HepG2 (cell line): Measurements from ENCODE around the gene KCND3. TPM values are rescaled to one million over a fixed set of nuclear protein-coding genes. Genes with fewer than 3 reads are reported as not detected.

Experiments
- ATAC-seq: fragments of 200-7000 bp; cut with Tn5 transposase; 3 replicates; pipeline ENCODE4 v1.9.1; 2020; ENCODE audit warnings: mild to moderate bottlenecking, moderate library complexity
- BruUV-seq: library from RNA; stranded (reverse); fragments of 400-500 nt; replicated peaks from 2 replicates; lab custom pipeline; 2021; lab: Mats Ljungman, UMichigan
- CTCF ChIA-PET: fragments of 300-600 bp; formaldehyde crosslinking; extraction: SDS; loops from one replicate; lab custom pipeline; 2021; ENCODE audit warnings: low total read pairs, inconsistent platforms, low intra/inter-chr PET ratio; lab: Yijun Ruan, JAX
- POLR2A ChIA-PET: fragments of 350-600 bp; sonication (Branson Sonifier 250); formaldehyde crosslinking; loops from one replicate; lab custom pipeline; 2020; ENCODE audit warnings: antibody characterized with exemption, inconsistent platforms; lab: Yijun Ruan, JAX
- DNase-seq: peaks from one replicate; pipeline ENCODE4 v3.0.0-alpha.2; 2015; ENCODE audit warnings: low spot score
- FAIRE-seq: peaks from 3 replicates; lab custom pipeline; 2011; peaks lifted over from hg19 to GRCh38; lab: Jason Lieb, UNC
- H2AFZ ChIP-seq: one replicate; pipeline ENCODE4 v1.6.1; 2011; ENCODE audit warnings: low read length, inconsistent platforms
- H3K27ac ChIP-seq: fragments of 300-600 bp; 3 replicates; pipeline ENCODE4 v1.8.0; 2011; ENCODE audit warnings: mixed run types, mild to moderate bottlenecking, mixed read lengths, low read length, inconsistent platforms; ENCODE audit not compliant: insufficient read depth; ENCODE audit errors: extremely low read length
- H3K27me3 ChIP-seq, 2 experiments: fragments of 200-600 bp in 1 of 2; 2 replicates in 1 of 2; 3 replicates in 1 of 2; pipeline versions ENCODE4 v1.6.0 to v1.8.0; 2011; ENCODE audit warnings: low read length in 2 of 2, mild to moderate bottlenecking in 2 of 2, moderate library complexity in 2 of 2, inconsistent platforms in 1 of 2; ENCODE audit not compliant: insufficient read depth in 2 of 2, control insufficient read depth in 1 of 2
- H3K36me3 ChIP-seq, 2 experiments: fragments of 200-600 bp in 1 of 2; replicated peaks in 1 of 2; 2 replicates in 1 of 2; 3 replicates in 1 of 2; pipeline versions ENCODE4 v1.5.1 to v1.8.0; 2011; ENCODE audit warnings: low read length in 2 of 2, inconsistent platforms in 1 of 2; ENCODE audit not compliant: insufficient read depth in 2 of 2, control insufficient read depth in 1 of 2
- H3K4me1 ChIP-seq: 2 replicates; pipeline ENCODE4 v1.5.1; 2012; ENCODE audit warnings: low read length, inconsistent platforms; ENCODE audit not compliant: insufficient read depth
- H3K4me2 ChIP-seq: 2 replicates; pipeline ENCODE4 v1.6.0; 2011; ENCODE audit warnings: low read depth, low read length, inconsistent platforms
- H3K4me3 ChIP-seq, 3 experiments: fragments of 200-600 bp in 1 of 3; sonication (generic), shearing (Covaris generic) in 1 of 3; replicated peaks in 1 of 3; 2 replicates each; pipeline ENCODE4 v1.5.1; 2011 to 2016; ENCODE audit warnings: low read length in 3 of 3, inconsistent platforms in 2 of 3, low read depth in 2 of 3, mild to moderate bottlenecking in 2 of 3, control low read depth in 1 of 3, mixed read lengths in 1 of 3; ENCODE audit not compliant: insufficient read depth in 1 of 3
- H3K79me2 ChIP-seq: one replicate; pipeline ENCODE4 v1.6.1; 2011; ENCODE audit warnings: low read length, inconsistent platforms; ENCODE audit not compliant: insufficient read depth
- H3K9ac ChIP-seq: 2 replicates; pipeline ENCODE4 v1.6.0; 2011; ENCODE audit warnings: mild to moderate bottlenecking, low read depth, low read length, inconsistent platforms; ENCODE audit not compliant: insufficient read depth
- H3K9me3 ChIP-seq: 2 replicates; pipeline ENCODE4 v1.5.1; 2012; ENCODE audit warnings: mild to moderate bottlenecking, low read length
- H4K20me1 ChIP-seq: 2 replicates; pipeline ENCODE4 v1.6.0; 2011; ENCODE audit warnings: inconsistent platforms, mild to moderate bottlenecking, low read length, moderate library complexity; ENCODE audit not compliant: insufficient read depth
- ELF3 ChIP-seq: IDR thresholded peaks from 2 replicates; pipeline ENCODE4 v1.6.1; 2016; ENCODE audit warnings: missing genetic modification reagents, missing compliant biosample characterization
- HDAC2 ChIP-seq: sonication (generic); formaldehyde crosslinking; IDR thresholded peaks from 2 replicates; pipeline ENCODE4 v1.4.0; 2020; ENCODE audit warnings: missing genetic modification reagents
- MED1 ChIP-seq: sonication (generic); formaldehyde crosslinking; IDR thresholded peaks from 2 replicates; pipeline ENCODE4 v1.4.0; 2020; ENCODE audit warnings: missing genetic modification reagents
- ZKSCAN1 ChIP-seq: fragments of 150-350 bp; IDR thresholded peaks from 2 replicates; pipeline ENCODE4 v1.6.1; 2014; ENCODE audit warnings: low read length
- ZNF839 ChIP-seq: sonication (generic); formaldehyde crosslinking; IDR thresholded peaks from 2 replicates; pipeline ENCODE4 v1.4.0; 2020; ENCODE audit warnings: missing genetic modification reagents, mild to moderate bottlenecking, borderline replicate concordance
- WGBS: methylation state at CpG from one replicate; pipeline ENCODE4 v1.1.6; 2017; ENCODE audit warnings: low lambda C conversion rate; 5-methylcytosine and 5-hydroxymethylcytosine counted together
- in situ Hi-C: cut with HindIII; loops from 2 replicates; pipeline ENCODE4 v1.10.0; 2017; ENCODE audit warnings: low pct_unique_long_range_greater_than_20kb; ENCODE audit not compliant: extremely low pct_ligation_motif_present
- intact Hi-C: fragments of 100-400 bp; cut with micrococcal nuclease; formaldehyde crosslinking; loops from one replicate; pipeline ENCODE4 v1.10.0; 2022; ENCODE audit not compliant: unreplicated experiment
- polyA plus RNA-seq, 8 experiments: library from polyadenylated mRNA; depleted of rRNA in 3 of 8; stranded (reverse) in 7 of 8; unstranded in 1 of 8; fragments of >200 nt; fragmentation: Illumina TruSeq in 4 of 8; extraction: Trizol in 4 of 8; gene quantifications; 2 replicates each; pipeline versions ENCODE4 v1.2.1 to v1.2.3, GENCODE V29; 2011 to 2016; ENCODE audit warnings: low read depth in 4 of 8, missing spikeins in 1 of 8, mixed read lengths in 1 of 8; ENCODE audit not compliant: insufficient read depth in 1 of 8
- total RNA-seq, 5 experiments: library from RNA; depleted of rRNA; stranded (reverse); fragments of >200 nt; fragmentation: Illumina TruSeq; extraction: Trizol; gene quantifications; 2 replicates each; pipeline ENCODE4 v1.2.3, GENCODE V29; 2016; ENCODE audit warnings: low read depth in 1 of 5
- TF ChIP-seq, protein P1 (sequence below): IDR thresholded peaks from 2 replicates; pipeline ENCODE4 v1.6.1; 2016; ENCODE audit warnings: missing compliant biosample characterization, missing genetic modification reagents, borderline replicate concordance
- TF ChIP-seq, protein P2 (sequence below): sonication (generic); formaldehyde crosslinking; IDR thresholded peaks from 2 replicates; pipeline ENCODE4 v1.4.0; 2020; ENCODE audit warnings: missing genetic modification reagents
- TF ChIP-seq, protein P3 (sequence below): sonication (generic); formaldehyde crosslinking; IDR thresholded peaks from 2 replicates; pipeline ENCODE4 v1.5.1; 2020; ENCODE audit warnings: missing genetic modification reagents, mild to moderate bottlenecking, borderline replicate concordance

KCND3 gene
- total and polyA plus RNA-seq, 2 of the 13 experiments (the other 11 are each of a cell fraction or from before 2014, with no cell fraction given) = 0.04 TPM; not detected in 1

DNA sequence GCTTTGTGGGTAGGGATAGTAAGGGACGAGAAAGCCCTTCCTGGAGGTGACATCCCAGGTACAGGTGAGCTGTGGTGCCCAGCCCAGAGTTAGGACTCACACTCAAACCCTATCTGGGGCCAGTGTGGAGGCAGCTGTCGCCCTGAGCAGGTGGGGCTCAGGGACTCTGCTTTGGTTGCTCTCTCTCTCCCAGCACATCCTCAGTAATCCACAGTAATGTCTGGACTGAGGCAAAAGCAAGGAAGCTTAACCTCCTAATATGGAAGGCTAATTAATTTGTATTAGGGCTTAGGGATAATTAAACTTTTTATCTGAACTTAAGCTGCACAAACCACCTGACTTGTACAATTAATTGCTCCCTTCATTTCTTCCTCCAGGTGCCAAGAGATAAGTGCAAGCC lies 195.5 kb downstream of the KCND3 start:
- Histone ChIP-seq H3K4me2 (no peak overlapping the region), H3K79me2 (no peaks in the 10 kb centered on the region), H2AFZ (no peak overlapping the region), H3K36me3 (no peaks in the 10 kb centered on the region), H3K27me3 (peaks cover 3 to 18% of the 10 kb centered on the region in 2 experiments; a peak in 3 of 5 replicates), H3K4me3 (no peak overlapping the region), H3K27ac (no peak overlapping the region), H3K9me3 (no peaks in the 10 kb centered on the region), H3K4me1 (peaks cover 9% of the 10 kb centered on the region; the same call in 1 of the 2 replicates), H3K9ac (no peak overlapping the region), H4K20me1 (no peaks in the 10 kb centered on the region)
- ChIA-PET CTCF (no interaction called here), POLR2A (no interaction called here)
- in situ Hi-C loops (no loop called here), intact Hi-C loops (no loop called here)
- DNase-seq (no peak), FAIRE-seq (no peak), ATAC-seq (no peak)
- no TSS peak for BruUV-seq
- TF ChIP-seq, protein P1, sequence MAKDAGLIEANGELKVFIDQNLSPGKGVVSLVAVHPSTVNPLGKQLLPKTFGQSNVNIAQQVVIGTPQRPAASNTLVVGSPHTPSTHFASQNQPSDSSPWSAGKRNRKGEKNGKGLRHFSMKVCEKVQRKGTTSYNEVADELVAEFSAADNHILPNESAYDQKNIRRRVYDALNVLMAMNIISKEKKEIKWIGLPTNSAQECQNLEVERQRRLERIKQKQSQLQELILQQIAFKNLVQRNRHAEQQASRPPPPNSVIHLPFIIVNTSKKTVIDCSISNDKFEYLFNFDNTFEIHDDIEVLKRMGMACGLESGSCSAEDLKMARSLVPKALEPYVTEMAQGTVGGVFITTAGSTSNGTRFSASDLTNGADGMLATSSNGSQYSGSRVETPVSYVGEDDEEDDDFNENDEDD (CRISPR knock-in tag) = no peak
- TF ChIP-seq, protein P2, sequence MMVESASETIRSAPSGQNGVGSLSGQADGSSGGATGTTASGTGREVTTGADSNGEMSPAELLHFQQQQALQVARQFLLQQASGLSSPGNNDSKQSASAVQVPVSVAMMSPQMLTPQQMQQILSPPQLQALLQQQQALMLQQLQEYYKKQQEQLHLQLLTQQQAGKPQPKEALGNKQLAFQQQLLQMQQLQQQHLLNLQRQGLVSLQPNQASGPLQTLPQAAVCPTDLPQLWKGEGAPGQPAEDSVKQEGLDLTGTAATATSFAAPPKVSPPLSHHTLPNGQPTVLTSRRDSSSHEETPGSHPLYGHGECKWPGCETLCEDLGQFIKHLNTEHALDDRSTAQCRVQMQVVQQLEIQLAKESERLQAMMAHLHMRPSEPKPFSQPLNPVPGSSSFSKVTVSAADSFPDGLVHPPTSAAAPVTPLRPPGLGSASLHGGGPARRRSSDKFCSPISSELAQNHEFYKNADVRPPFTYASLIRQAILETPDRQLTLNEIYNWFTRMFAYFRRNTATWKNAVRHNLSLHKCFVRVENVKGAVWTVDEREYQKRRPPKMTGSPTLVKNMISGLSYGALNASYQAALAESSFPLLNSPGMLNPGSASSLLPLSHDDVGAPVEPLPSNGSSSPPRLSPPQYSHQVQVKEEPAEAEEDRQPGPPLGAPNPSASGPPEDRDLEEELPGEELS = no peak
- no peak for TF ChIP-seq HDAC2
- no peak for TF ChIP-seq ZKSCAN1
- TF ChIP-seq, protein P3, sequence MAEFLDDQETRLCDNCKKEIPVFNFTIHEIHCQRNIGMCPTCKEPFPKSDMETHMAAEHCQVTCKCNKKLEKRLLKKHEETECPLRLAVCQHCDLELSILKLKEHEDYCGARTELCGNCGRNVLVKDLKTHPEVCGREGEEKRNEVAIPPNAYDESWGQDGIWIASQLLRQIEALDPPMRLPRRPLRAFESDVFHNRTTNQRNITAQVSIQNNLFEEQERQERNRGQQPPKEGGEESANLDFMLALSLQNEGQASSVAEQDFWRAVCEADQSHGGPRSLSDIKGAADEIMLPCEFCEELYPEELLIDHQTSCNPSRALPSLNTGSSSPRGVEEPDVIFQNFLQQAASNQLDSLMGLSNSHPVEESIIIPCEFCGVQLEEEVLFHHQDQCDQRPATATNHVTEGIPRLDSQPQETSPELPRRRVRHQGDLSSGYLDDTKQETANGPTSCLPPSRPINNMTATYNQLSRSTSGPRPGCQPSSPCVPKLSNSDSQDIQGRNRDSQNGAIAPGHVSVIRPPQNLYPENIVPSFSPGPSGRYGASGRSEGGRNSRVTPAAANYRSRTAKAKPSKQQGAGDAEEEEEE (CRISPR knock-in tag) = no peak
- no peak for TF ChIP-seq ZNF839 (CRISPR knock-in tag)
- no peak for TF ChIP-seq MED1
- TF ChIP-seq ELF3 (CRISPR knock-in tag) = no peak
- WGBS = 0% methylated on average over 1 of the region's 2 CpGs
